ENCODE results near the gene PTGDR2.

GRCh38 chr11:60866911-60867870, 11.4 kb upstream of the PTGDR2 start, which contains the start of gene ZP1:
- TF ChIP-seq CTCF (IDR thresholded peaks at IDR 0.05) (no peak), POLR2A (IDR thresholded peaks at IDR 0.05) (no peak), POLR2AphosphoS5 (IDR thresholded peaks at IDR 0.05) (no peak)

All from gastroesophageal sphincter (tissue), 3 donors.